Vagina (tissue), 2 donors: ENCODE results near the gene HOXD11.
A peak's percentile ranks its signal among the peaks of the same experiment; 100 is the strongest.

Experiments used
- CTCF ChIP-seq, 3 experiments: fragments of 450-650 bp in 2 of 3; fragments of 200-600 bp in 1 of 3; sonication (generic) in 1 of 3; IDR thresholded peaks; one replicate each; pipeline ENCODE4 v1.5.1; 2017 to 2019; ENCODE audit warnings: antibody characterized with exemption in 3 of 3, mild to moderate bottlenecking in 2 of 3, moderate library complexity in 2 of 3
- POLR2A ChIP-seq, 2 donors: fragments of 450-650 bp; IDR thresholded peaks; one replicate each; pipeline ENCODE4 v1.6.1; 2017; ENCODE audit warnings: antibody characterized with exemption in 2 of 2, mild to moderate bottlenecking in 2 of 2, moderate library complexity in 2 of 2
- POLR2AphosphoS5 ChIP-seq, 2 donors: sonication (generic); formaldehyde crosslinking; IDR thresholded peaks; one replicate each; pipeline ENCODE4 v1.9.0; 2017; ENCODE audit warnings: antibody characterized with exemption in 2 of 2, mild to moderate bottlenecking in 2 of 2, low read depth in 1 of 2; ENCODE audit not compliant: insufficient read depth in 1 of 2

GRCh38 chr2:176096986-176097819 lies 9.9 kb upstream of the HOXD11 start:
- peak; percentile 45 to 96 (median 78) for TF ChIP-seq CTCF (IDR thresholded peaks at IDR 0.05)
- TF ChIP-seq POLR2AphosphoS5 (IDR thresholded peaks at IDR 0.05; ENCODE audit: insufficient read depth in 1 of 2, low read depth in 1 of 2): peak in 1 of 2 donors; percentile 78
- no peak for TF ChIP-seq POLR2A (IDR thresholded peaks at IDR 0.05)
